NCI-H524 treated with DMSO at 0.1 percent for 48 hours (cell line): ENCODE results near the gene AK6.
"Not testable (repeated sequence)": the region's sequence is repeated elsewhere in the genome, so short reads cannot be mapped to it uniquely, and the experiment has no call there.

Experiments
- DNase-seq: peaks from one replicate; lab custom pipeline; 2025; lab: John Stamatoyannopoulos, UW

AK6 gene

GRCh38 chr5:69369340-69370121 lies at the start of gene AK6, which contains the start of the genes RAD17 and TAF9:
Gene AK6 (minus strand): TSS chr5:69369520. CDS start chr5:69369490, 30 bp downstream.
Gene RAD17 (plus strand): TSS chr5:69369818. CDS start chr5:69372209, 2,391 bp downstream.
Gene TAF9 (minus strand): TSS chr5:69369520. CDS start chr5:69365737, 3,783 bp downstream.
- peak; percentile 63 for DNase-seq

- DNase-seq, result no peak
Measured at GRCh38 chr5:69418554-69418953, 49.2 kb upstream of the AK6 start.

DNA sequence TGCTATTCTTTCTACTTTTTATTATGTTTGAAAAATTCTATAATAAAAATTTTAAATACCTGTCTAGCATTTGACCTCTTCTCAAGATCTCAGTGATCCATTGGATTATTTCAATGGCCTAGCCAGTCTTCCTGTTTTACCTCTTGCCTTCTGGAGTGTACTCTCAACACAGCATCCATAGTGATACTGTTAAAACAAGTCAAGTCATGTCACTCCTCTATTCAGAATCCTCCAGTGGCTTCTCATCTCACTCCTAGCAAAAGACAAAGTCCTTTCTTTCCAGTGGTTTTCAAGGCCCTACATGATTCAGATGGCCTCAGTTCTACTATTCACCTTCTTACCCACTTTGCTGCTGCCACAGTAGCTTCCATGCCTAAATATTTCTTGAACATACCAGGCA lies 47.4 kb upstream of the AK6 start:
- DNase-seq, result no peak

DNA sequence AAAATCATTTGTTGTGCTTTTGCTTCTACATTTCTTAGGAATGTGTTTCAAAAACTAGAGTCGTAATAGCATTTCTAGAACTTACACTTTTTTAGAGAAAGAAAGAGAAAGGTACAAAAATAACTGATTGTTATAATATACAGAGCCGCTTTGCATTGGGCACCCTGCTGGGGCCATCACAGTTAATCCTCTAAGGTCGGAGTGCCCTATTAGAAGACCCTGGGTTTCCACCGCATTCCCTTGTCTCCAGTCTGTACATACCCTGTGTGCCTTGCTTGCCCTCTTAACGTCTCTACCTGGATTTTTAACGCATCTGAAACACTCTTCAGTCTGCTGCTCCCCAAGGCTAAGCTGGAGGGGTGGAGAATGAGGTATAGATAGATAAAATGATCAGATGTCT lies 46.9 kb upstream of the AK6 start:
- DNase-seq, result no peak

DNA sequence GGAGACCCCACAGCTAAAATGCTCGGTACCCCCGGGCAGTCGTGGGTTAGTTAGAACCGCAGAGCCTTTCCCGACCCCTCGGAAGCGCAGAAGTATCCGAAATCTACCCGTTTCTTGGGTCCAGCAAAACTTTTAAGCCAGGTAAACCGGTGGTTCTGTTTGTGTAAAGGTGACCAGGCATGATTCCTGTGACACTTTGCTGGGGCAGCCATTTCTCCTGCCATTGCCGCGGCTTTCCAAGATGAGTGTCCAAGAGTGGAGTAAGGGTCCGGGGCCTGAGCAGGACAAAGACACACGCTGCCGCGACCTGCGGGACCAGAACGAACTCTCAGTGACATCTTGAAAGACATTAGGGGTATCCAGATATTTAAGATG lies 46.3 kb upstream of the AK6 start:
- no peak for DNase-seq

GRCh38 chr5:69414885-69415583 lies 45.7 kb upstream of the AK6 start, which contains the start of gene MARVELD2:
Gene MARVELD2 (plus strand): TSS chr5:69415116. CDS start chr5:69419386, 4,270 bp downstream.
- DNase-seq, result no peak

DNA sequence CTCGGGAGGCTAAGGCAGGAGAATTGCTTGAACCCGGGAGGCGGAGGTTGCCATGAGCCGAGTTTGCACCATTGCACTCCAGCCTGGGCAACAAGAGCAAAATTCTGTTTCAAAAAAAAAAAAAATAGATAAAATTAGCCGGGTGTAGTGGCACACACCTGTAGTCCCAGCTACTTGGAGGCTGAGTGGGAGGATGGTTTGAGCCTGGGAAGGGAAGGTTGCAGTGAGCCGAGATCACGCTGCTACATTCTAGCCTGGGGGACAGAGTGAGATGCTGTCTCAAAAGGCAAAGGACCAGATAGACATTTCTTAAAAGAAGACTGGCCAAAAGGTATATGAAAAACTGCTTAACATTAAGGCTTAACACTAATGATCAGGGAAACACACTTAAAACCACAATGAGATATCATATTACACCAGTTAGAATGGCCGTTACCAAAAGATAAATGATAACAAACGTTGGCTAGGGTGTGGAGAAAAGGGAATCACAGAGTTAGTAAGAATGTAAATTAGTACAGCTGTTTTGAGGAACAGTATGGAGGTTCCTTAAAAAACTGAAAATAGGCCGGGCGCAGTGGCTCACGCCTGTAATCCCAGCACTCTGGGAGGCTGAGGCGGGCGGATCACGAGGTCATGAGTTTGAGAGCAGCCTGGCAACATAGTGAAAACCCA lies 35.5 kb upstream of the AK6 start:
- no peak for DNase-seq

GRCh38 chr5:69378376-69378775 lies 9.1 kb upstream of the AK6 start:
- DNase-seq, result no peak

DNA sequence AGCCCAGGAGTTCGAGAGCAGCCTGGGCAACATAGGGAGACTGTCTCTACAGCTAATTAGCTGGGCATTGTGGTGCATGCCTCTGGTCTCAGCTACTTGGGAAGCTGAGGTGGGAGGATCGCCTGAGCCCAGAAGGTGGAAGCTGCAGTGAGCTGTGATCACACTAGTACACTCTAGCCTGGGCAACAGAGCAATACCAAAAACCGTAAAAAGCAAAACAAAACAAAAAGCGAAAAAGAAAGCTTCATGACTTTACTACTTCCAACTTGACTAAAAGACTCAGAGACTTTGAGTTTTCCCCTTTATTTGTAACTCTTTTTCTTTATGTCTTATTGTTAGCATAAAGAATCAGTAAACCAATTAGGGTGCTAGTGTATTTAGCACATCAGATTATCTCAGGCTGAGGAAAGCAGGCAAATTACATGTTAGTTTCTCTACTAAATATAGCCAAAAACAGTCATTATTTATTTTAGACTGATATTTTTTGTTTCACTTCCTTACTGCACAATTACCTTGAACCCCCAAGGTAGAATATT lies 5.7 kb upstream of the AK6 start:
- DNase-seq, result no peak

GRCh38 chr5:69372394-69372793 lies 3.1 kb upstream of the AK6 start:
- no peak for DNase-seq

- DNase-seq, result not testable (repeated sequence)
Measured at GRCh38 chr5:69370335-69370734, 1.0 kb upstream of the AK6 start.

DNA sequence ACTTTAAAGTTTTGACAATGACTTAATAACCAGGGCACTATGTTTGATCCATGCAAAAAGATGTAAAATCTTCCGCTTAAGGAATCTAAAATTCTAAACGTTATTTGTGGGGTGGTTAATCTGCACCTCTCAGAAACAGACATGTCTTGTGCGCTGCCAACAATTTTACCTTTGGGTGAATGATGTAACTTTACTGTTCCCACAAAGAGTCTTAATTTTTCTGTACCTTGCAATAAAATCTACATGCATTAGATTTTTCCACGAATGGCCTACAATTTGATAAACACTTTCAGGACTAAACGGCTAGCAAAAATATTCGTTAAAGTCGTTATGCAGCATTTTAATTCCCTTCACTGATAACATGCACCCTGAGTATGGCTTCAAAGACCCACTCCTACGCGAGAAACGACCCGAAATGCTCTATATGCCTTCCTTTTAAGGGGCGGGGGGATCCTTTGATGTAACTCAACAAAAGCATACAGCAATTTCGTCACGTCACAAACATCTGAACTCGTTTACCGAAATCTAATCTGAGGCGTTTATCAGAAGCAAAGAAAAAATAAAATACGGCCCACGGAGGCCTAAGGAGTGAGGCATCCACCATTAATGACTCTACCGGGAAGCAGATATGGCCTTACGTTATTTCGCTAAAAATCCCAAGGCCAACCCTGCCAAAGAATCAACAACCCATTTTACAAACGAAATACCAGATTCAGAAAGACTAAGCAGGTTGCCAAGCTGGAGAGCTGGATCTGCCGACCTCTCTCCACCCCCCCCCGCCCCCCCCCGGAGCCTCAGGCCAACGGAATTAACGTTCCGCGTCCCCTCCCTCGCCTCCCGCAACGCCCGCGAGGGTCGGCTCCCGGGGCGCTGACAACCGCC lies 621 bp downstream of the AK6 start:
- no peak for DNase-seq

DNA sequence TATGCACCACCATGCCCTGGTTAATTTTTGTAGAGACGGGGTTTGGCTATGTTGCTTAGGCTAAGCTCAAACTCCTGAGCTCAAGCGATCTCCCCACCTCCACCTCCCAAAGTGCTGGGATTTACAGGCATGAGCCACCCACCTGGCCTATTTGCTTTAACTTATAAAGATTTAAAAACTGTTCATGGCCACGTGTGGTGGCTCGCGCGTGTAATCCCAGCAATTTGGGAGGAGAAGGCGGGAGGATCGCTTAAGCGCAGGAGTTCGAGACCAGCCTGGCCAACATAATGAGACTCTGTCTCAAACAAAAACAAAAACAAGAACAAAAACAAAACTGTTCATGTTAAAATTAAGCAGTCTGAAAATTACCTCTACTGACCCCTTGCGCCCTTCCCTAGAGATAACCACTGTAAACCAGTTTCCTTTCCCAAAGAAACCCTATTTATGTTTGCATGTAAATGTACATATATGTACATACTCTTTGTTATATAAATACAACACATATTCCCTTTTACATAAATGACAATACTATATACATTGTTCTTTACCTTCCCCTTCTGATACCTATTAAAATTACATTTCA lies 1.5 kb downstream of the AK6 start:
- DNase-seq, result no peak

- DNase-seq, result no peak
Measured at GRCh38 chr5:69364850-69365249, 4.5 kb downstream of the AK6 start.

DNA sequence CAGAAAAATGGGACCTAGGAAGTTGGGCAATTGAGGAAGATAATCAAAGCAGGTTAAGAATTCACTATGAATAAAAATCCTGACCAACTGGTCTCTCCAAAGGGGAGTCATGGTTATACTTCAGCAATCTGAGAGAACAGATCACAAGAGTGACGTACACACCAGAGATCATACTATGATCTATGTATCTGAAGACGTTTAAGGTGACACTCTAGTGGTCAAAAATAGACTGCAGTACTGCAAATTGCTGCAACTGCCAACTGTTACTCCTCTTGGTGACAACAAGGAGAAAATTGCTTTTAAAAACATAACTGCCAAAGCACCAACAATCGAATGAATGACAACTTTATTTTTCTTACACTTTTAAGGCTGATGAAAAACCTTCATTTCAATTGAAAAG lies 4.9 kb downstream of the AK6 start:
- DNase-seq, result no peak

GRCh38 chr5:69360442-69360841 lies 8.9 kb downstream of the AK6 start:
- no peak for DNase-seq

GRCh38 chr5:69359699-69360098 lies 9.6 kb downstream of the AK6 start:
- DNase-seq, result no peak

- no peak for DNase-seq
Measured at GRCh38 chr5:69350664-69351063, 18.7 kb downstream of the AK6 start.

- no peak for DNase-seq
Measured at GRCh38 chr5:69343083-69343482, 26.2 kb downstream of the AK6 start.

GRCh38 chr5:69341520-69342161 lies 27.7 kb downstream of the AK6 start:
- no peak for DNase-seq
